HG02623 (cell line): Measurements from ENCODE around the gene URB1.
"Not testable (repeated sequence)": the region's sequence is repeated elsewhere in the genome, so short reads cannot be mapped to it uniquely, and the experiment has no call there.

Source experiments
- ATAC-seq: cut with Tn5 transposase; IDR thresholded peaks from one replicate; pipeline ENCODE4 v1.9.1; 2021; ENCODE audit warnings: moderate library complexity; ENCODE audit not compliant: unreplicated experiment

Gene URB1

GRCh38 chr21:32411350-32412161 is 18.7 kb upstream of the URB1 start:
- no peak for ATAC-seq

- no peak for ATAC-seq
These were observed 18.1 kb upstream of the URB1 start for GRCh38 chr21:32410916-32411315.

- no peak for ATAC-seq
These were observed 17.5 kb upstream of the URB1 start for GRCh38 chr21:32410291-32410690.

GRCh38 chr21:32406405-32406804 is 13.6 kb upstream of the URB1 start:
- ATAC-seq: no peak

GRCh38 chr21:32403201-32403777 is 10.5 kb upstream of the URB1 start:
- no peak for ATAC-seq

- no peak for ATAC-seq
These were observed 827 bp upstream of the URB1 start for GRCh38 chr21:32393677-32394001.

GRCh38 chr21:32392299-32392879 is 423 bp downstream of the URB1 start:
- peak; percentile 30 for ATAC-seq

- ATAC-seq: no peak
These were observed 1.1 kb downstream of the URB1 start for GRCh38 chr21:32391755-32392154.

- not testable (repeated sequence) for ATAC-seq
These were observed 2.1 kb downstream of the URB1 start for GRCh38 chr21:32390537-32391224.

GRCh38 chr21:32389337-32390015 is 3.3 kb downstream of the URB1 start:
- ATAC-seq: no peak

- ATAC-seq: no peak
These were observed 4.5 kb downstream of the URB1 start for GRCh38 chr21:32388306-32388705.

GRCh38 chr21:32387151-32387550 is 5.7 kb downstream of the URB1 start:
- no peak for ATAC-seq

GRCh38 chr21:32386195-32386870 is 6.5 kb downstream of the URB1 start:
- no peak for ATAC-seq

- no peak for ATAC-seq
These were observed 9.0 kb downstream of the URB1 start for GRCh38 chr21:32383812-32384211.

- ATAC-seq: no peak
These were observed 10.6 kb downstream of the URB1 start for GRCh38 chr21:32382108-32382644.

GRCh38 chr21:32381571-32381970 is 11.2 kb downstream of the URB1 start:
- no peak for ATAC-seq

- no peak for ATAC-seq
These were observed 11.9 kb downstream of the URB1 start for GRCh38 chr21:32380940-32381339.

GRCh38 chr21:32378956-32379355 is 13.9 kb downstream of the URB1 start:
- no peak for ATAC-seq

GRCh38 chr21:32377991-32378390 is 14.8 kb downstream of the URB1 start:
- no peak for ATAC-seq

- no peak for ATAC-seq
These were observed 15.3 kb downstream of the URB1 start for GRCh38 chr21:32377506-32377905.
